IMR-90 (cell line): Measurements from ENCODE around the gene EGFL8.

ENCODE experiments used
- BHLHE40 ChIP-seq: fragments of 150-350 bp; IDR thresholded peaks from 2 replicates; pipeline ENCODE4 v1.6.1; 2016; ENCODE audit warnings: mild to moderate bottlenecking, low read depth, low read length
- CEBPB ChIP-seq: IDR thresholded peaks from 2 replicates; pipeline ENCODE4 v1.6.1; 2012; ENCODE audit warnings: low read depth, low read length, improper control_type of control experiment
- CTCF ChIP-seq: conservative IDR thresholded peaks from 2 replicates; pipeline ENCODE4 v1.5.1; 2012; ENCODE audit warnings: mild to moderate bottlenecking, low read depth, low read length, improper control_type of control experiment
- FOS ChIP-seq: fragments of 150-350 bp; IDR thresholded peaks from 2 replicates; pipeline ENCODE4 v1.6.1; 2016; ENCODE audit warnings: low read depth, low read length
- MAFK ChIP-seq: IDR thresholded peaks from 2 replicates; pipeline ENCODE4 v1.6.1; 2012; ENCODE audit warnings: low read depth, low read length, improper control_type of control experiment
- MAZ ChIP-seq: IDR thresholded peaks from 2 replicates; pipeline ENCODE4 v1.6.1; 2012; ENCODE audit warnings: low read depth, mild to moderate bottlenecking, low read length, improper control_type of control experiment, moderate library complexity, borderline replicate concordance
- POLR2A ChIP-seq: IDR thresholded peaks from 2 replicates; pipeline ENCODE4 v1.6.1; 2012; ENCODE audit warnings: mild to moderate bottlenecking, low read depth, low read length
- RAD21 ChIP-seq: IDR thresholded peaks from 2 replicates; pipeline ENCODE4 v1.6.1; 2012; ENCODE audit warnings: low read length, improper control_type of control experiment
- RCOR1 ChIP-seq: IDR thresholded peaks from 2 replicates; pipeline ENCODE4 v1.6.1; 2012; ENCODE audit warnings: mild to moderate bottlenecking, low read length, improper control_type of control experiment; ENCODE audit not compliant: insufficient replicate concordance
- SMC3 ChIP-seq: fragments of 150-350 bp; IDR thresholded peaks from 2 replicates; pipeline ENCODE4 v1.6.1; 2016; ENCODE audit warnings: low read depth, mild to moderate bottlenecking, antibody characterized with exemption, low read length, moderate library complexity
- USF2 ChIP-seq: fragments of 150-350 bp; IDR thresholded peaks from 2 replicates; pipeline ENCODE4 v1.6.1; 2017; ENCODE audit warnings: mild to moderate bottlenecking, antibody characterized with exemption, low read length, low read depth

- TF ChIP-seq CTCF, result no peak
- no peak for TF ChIP-seq FOS
- TF ChIP-seq POLR2A, result no peak
- no peak for TF ChIP-seq SMC3
- TF ChIP-seq USF2, result no peak
- no peak for TF ChIP-seq CEBPB
- TF ChIP-seq MAFK, result no peak
- no peak for TF ChIP-seq RAD21
- no peak for TF ChIP-seq RCOR1
- no peak for TF ChIP-seq MAZ
- TF ChIP-seq BHLHE40, result no peak
Observed at GRCh38 chr6:32140420-32141046, 23.9 kb upstream of the EGFL8 start.
